A549 (cell line): ENCODE data around the gene KIAA0040. TPM values are rescaled to one million over a fixed set of nuclear protein-coding genes. Genes with fewer than 3 reads are reported as not detected.

ENCODE experiments used
- ATAC-seq, 2 experiments: fragments of 200-7000 bp in 1 of 2; fragments of >200 bp in 1 of 2; cut with Nextera tagmentation in 1 of 2; cut with Tn5 transposase in 1 of 2; 3 replicates each; pipeline versions ENCODE4 v1.8.0 to v1.9.1; 2018 to 2020; ENCODE audit warnings: mild to moderate bottlenecking in 1 of 2, moderate library complexity in 1 of 2
- CTCF ChIA-PET: fragments of 300-600 bp; sonication (Branson Sonifier 250); formaldehyde crosslinking; extraction: SDS; loops from one replicate; lab custom pipeline; 2021; ENCODE audit warnings: antibody characterized with exemption, inconsistent platforms; lab: Yijun Ruan, JAX
- POLR2A ChIA-PET: fragments of 350-600 bp; formaldehyde crosslinking; extraction: SDS; loops from one replicate; lab custom pipeline; 2021; ENCODE audit warnings: antibody characterized with exemption, inconsistent platforms; lab: Yijun Ruan, JAX
- DNase-seq, 2 experiments: peaks; one replicate each; pipeline versions ENCODE4 v3.0.0 to v3.0.0-alpha.2; 2011 to 2016; ENCODE audit warnings: low read depth in 1 of 2, low spot score in 1 of 2
- FAIRE-seq: peaks from 2 replicates; lab custom pipeline; 2011; peaks lifted over from hg19 to GRCh38; lab: Jason Lieb, UNC
- H3K27ac ChIP-seq, 2 experiments: fragments of >200 bp; sonication (Bioruptor Twin); formaldehyde crosslinking; 3 replicates each; pipeline ENCODE4 v1.5.1; 2016 to 2017
- H3K4me1 ChIP-seq: fragments of >200 bp; sonication (Bioruptor Twin); formaldehyde crosslinking; 3 replicates; pipeline ENCODE4 v1.6.1; 2016
- H3K4me2 ChIP-seq: fragments of >200 bp; sonication (Bioruptor Twin); formaldehyde crosslinking; 3 replicates; pipeline ENCODE4 v1.6.1; 2016
- H3K4me3 ChIP-seq: fragments of >200 bp; sonication (Bioruptor Twin); formaldehyde crosslinking; 3 replicates; pipeline ENCODE4 v1.5.1; 2016
- H3K9me3 ChIP-seq: fragments of >200 bp; sonication (Bioruptor Twin); formaldehyde crosslinking; 3 replicates; pipeline ENCODE4 v1.6.1; 2016
- BHLHE40 ChIP-seq: IDR thresholded peaks from 2 replicates; pipeline ENCODE4 v1.6.1; 2012; ENCODE audit warnings: low read depth, low read length, inconsistent platforms
- CEBPB ChIP-seq, 2 experiments: fragments of >200 bp in 1 of 2; sonication (Bioruptor Twin) in 1 of 2; formaldehyde crosslinking in 1 of 2; IDR thresholded peaks; 2 replicates each; pipeline ENCODE4 v1.6.1; 2012 to 2016
- CHD4 ChIP-seq: fragments of 200-600 bp; sonication (generic); IDR thresholded peaks from 2 replicates; pipeline ENCODE4 v1.6.1; 2016; ENCODE audit warnings: antibody characterized with exemption, mild to moderate bottlenecking, borderline replicate concordance
- FOSB ChIP-seq: fragments of 250-450 bp; sonication (Bioruptor Pico); IDR thresholded peaks from 2 replicates; pipeline ENCODE4 v1.5.0; 2020; ENCODE audit warnings: mild to moderate bottlenecking, moderate library complexity
- FOSL2 ChIP-seq, 2 experiments: fragments of 450-650 bp in 1 of 2; fragments of >200 bp in 1 of 2; sonication (Bioruptor Twin) in 1 of 2; formaldehyde crosslinking; IDR thresholded peaks; 2 replicates each; pipeline versions ENCODE4 v1.5.0 to v1.6.1; 2016 to 2020; ENCODE audit warnings: mild to moderate bottlenecking in 1 of 2, moderate library complexity in 1 of 2
- GATA3 ChIP-seq: IDR thresholded peaks from 2 replicates; pipeline ENCODE4 v1.6.1; 2012; ENCODE audit warnings: borderline replicate concordance
- HOXB13 ChIP-seq: fragments of 250-450 bp; sonication (Bioruptor Pico); IDR thresholded peaks from 2 replicates; pipeline ENCODE4 v1.5.0; 2020; ENCODE audit warnings: low read depth, mild to moderate bottlenecking, moderate library complexity
- HOXB5 ChIP-seq: fragments of 250-450 bp; sonication (Bioruptor Pico); IDR thresholded peaks from 2 replicates; pipeline ENCODE4 v1.5.0; 2020; ENCODE audit warnings: mild to moderate bottlenecking, moderate library complexity
- JUN ChIP-seq, 2 experiments: fragments of >200 bp; sonication (Bioruptor Twin); formaldehyde crosslinking; IDR thresholded peaks; 2 replicates in 1 of 2; 3 replicates in 1 of 2; pipeline ENCODE4 v1.6.1; 2016 to 2017
- JUNB ChIP-seq: fragments of >200 bp; sonication (Bioruptor Twin); formaldehyde crosslinking; IDR thresholded peaks from 2 replicates; pipeline ENCODE4 v1.6.1; 2016
- KDM1A ChIP-seq: fragments of 200-600 bp; sonication (generic); IDR thresholded peaks from 2 replicates; pipeline ENCODE4 v1.6.1; 2016; ENCODE audit warnings: low read depth, mild to moderate bottlenecking
- KDM5A ChIP-seq: fragments of 200-600 bp; sonication (generic); IDR thresholded peaks from 2 replicates; pipeline ENCODE4 v1.6.1; 2016; ENCODE audit warnings: antibody characterized with exemption, mild to moderate bottlenecking
- MAZ ChIP-seq: fragments of 150-350 bp; IDR thresholded peaks from 2 replicates; pipeline ENCODE4 v1.6.1; 2014; ENCODE audit warnings: antibody characterized with exemption, low read depth, low read length, borderline replicate concordance
- PBX3 ChIP-seq: IDR thresholded peaks from 2 replicates; pipeline ENCODE4 v1.6.1; 2012
- PHF8 ChIP-seq: fragments of 200-600 bp; sonication (generic); IDR thresholded peaks from 2 replicates; pipeline ENCODE4 v1.6.1; 2016; ENCODE audit warnings: low read depth, mild to moderate bottlenecking, antibody characterized with exemption, moderate library complexity, borderline replicate concordance
- POLR2A ChIP-seq: IDR thresholded peaks from 2 replicates; pipeline ENCODE4 v1.6.1; 2012; ENCODE audit warnings: mild to moderate bottlenecking, low read length
- RAD21 ChIP-seq, 2 experiments: fragments of >200 bp in 1 of 2; sonication (Bioruptor Twin) in 1 of 2; formaldehyde crosslinking in 1 of 2; IDR thresholded peaks in 1 of 2; conservative IDR thresholded peaks in 1 of 2; 2 replicates in 1 of 2; 3 replicates in 1 of 2; pipeline ENCODE4 v1.6.1; 2012 to 2018; ENCODE audit warnings: inconsistent platforms in 1 of 2
- RCOR1 ChIP-seq: fragments of 150-350 bp; IDR thresholded peaks from 2 replicates; pipeline ENCODE4 v1.6.1; 2014; ENCODE audit warnings: antibody characterized with exemption, low read length, low read depth
- TFCP2L1 ChIP-seq: fragments of 250-450 bp; sonication (Bioruptor Pico); IDR thresholded peaks from 2 replicates; pipeline ENCODE4 v1.5.0; 2021; ENCODE audit warnings: mild to moderate bottlenecking
- ZFP36 ChIP-seq: fragments of 450-650 bp; IDR thresholded peaks from 2 replicates; pipeline ENCODE4 v1.6.1; 2014; ENCODE audit warnings: borderline replicate concordance; ENCODE audit not compliant: partially characterized antibody
- ZNF302 ChIP-seq: fragments of 250-450 bp; sonication (Bioruptor Pico); IDR thresholded peaks from 2 replicates; pipeline ENCODE4 v1.9.0; 2021; ENCODE audit warnings: inconsistent platforms, mild to moderate bottlenecking, moderate library complexity
- WGBS: methylation state at CpG from one replicate; pipeline ENCODE4 v1.1.6; 2017; ENCODE audit errors: missing lambda C conversion rate; 5-methylcytosine and 5-hydroxymethylcytosine counted together
- polyA plus RNA-seq, 4 experiments: library from polyadenylated mRNA; depleted of rRNA in 3 of 4; stranded (reverse); fragments of >200 nt; fragmentation: RNase III in 1 of 4; extraction: RNeasy Plus Mini Kit Qiagen cat#74134 plus additional on column Dnase treatment in 1 of 4; gene quantifications; 2 replicates in 3 of 4; 3 replicates in 1 of 4; pipeline ENCODE4 v1.2.3, GENCODE V29; 2011 to 2017
- TF ChIP-seq, protein P1 (sequence below): fragments of >200 bp; sonication (Bioruptor Twin); formaldehyde crosslinking; IDR thresholded peaks from 3 replicates; pipeline ENCODE4 v1.6.1; 2016
- TF ChIP-seq, protein P2 (sequence below): fragments of 200-600 bp; sonication (generic); IDR thresholded peaks from 2 replicates; pipeline ENCODE4 v1.6.1; 2016; ENCODE audit warnings: antibody characterized with exemption, mild to moderate bottlenecking, moderate library complexity
- TF ChIP-seq, protein P3 (sequence below): fragments of >200 bp; sonication (Bioruptor Twin); formaldehyde crosslinking; IDR thresholded peaks from 2 replicates; pipeline ENCODE4 v1.6.1; 2016

KIAA0040 gene
- polyA plus RNA-seq, 2 of the 4 experiments (the other 2 are of a cell fraction): 0.21 to 1.1 TPM

- CTCF ChIA-PET: no interaction called here
- FAIRE-seq: no peak
- DNase-seq: no peak
- no peak for ATAC-seq
- H3K4me3 ChIP-seq: no peak overlapping the region
- H3K4me2 ChIP-seq: no peak overlapping the region
- H3K9me3 ChIP-seq: no peaks in the 10 kb centered on the region
- no peaks in the 10 kb centered on the region for H3K4me1 ChIP-seq
- WGBS: 33% methylated on average over 11 of the region's 11 CpGs
- no peak overlapping the region for H3K27ac ChIP-seq
- TF ChIP-seq, protein P1, sequence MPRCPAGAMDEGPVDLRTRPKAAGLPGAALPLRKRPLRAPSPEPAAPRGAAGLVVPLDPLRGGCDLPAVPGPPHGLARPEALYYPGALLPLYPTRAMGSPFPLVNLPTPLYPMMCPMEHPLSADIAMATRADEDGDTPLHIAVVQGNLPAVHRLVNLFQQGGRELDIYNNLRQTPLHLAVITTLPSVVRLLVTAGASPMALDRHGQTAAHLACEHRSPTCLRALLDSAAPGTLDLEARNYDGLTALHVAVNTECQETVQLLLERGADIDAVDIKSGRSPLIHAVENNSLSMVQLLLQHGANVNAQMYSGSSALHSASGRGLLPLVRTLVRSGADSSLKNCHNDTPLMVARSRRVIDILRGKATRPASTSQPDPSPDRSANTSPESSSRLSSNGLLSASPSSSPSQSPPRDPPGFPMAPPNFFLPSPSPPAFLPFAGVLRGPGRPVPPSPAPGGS: no peak
- TF ChIP-seq CEBPB (IDR thresholded peaks at IDR 0.05): no peak
- TF ChIP-seq RCOR1: no peak
- TF ChIP-seq, protein P2, sequence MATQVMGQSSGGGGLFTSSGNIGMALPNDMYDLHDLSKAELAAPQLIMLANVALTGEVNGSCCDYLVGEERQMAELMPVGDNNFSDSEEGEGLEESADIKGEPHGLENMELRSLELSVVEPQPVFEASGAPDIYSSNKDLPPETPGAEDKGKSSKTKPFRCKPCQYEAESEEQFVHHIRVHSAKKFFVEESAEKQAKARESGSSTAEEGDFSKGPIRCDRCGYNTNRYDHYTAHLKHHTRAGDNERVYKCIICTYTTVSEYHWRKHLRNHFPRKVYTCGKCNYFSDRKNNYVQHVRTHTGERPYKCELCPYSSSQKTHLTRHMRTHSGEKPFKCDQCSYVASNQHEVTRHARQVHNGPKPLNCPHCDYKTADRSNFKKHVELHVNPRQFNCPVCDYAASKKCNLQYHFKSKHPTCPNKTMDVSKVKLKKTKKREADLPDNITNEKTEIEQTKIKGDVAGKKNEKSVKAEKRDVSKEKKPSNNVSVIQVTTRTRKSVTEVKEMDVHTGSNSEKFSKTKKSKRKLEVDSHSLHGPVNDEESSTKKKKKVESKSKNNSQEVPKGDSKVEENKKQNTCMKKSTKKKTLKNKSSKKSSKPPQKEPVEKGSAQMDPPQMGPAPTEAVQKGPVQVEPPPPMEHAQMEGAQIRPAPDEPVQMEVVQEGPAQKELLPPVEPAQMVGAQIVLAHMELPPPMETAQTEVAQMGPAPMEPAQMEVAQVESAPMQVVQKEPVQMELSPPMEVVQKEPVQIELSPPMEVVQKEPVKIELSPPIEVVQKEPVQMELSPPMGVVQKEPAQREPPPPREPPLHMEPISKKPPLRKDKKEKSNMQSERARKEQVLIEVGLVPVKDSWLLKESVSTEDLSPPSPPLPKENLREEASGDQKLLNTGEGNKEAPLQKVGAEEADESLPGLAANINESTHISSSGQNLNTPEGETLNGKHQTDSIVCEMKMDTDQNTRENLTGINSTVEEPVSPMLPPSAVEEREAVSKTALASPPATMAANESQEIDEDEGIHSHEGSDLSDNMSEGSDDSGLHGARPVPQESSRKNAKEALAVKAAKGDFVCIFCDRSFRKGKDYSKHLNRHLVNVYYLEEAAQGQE: no peak
- TF ChIP-seq HOXB5 (CRISPR knock-in tag): no peak
- POLR2A ChIA-PET: no interaction called here
Measured at GRCh38 chr1:175220853-175221556, 28.4 kb upstream of the KIAA0040 start.

DNA sequence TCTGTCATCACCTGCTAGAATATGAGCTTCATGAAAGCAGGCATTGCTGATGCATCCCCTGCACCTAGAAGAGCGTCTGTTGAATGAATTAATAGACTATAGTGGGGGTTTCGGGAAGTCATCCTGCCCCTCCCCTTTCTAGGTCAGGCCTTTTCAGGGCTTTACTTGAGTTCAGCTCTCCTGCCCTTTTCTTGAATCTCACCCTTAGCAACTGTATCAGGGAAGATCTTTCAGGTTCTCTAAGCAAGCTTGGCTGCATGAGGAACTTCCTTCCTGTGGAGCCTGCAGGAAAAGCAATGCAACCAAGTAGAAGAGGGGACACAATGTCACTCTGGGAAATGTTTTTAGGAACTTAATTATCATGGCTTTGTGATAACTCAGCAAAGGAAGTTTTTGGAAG lies 27.2 kb upstream of the KIAA0040 start:
- no peak for FAIRE-seq
- WGBS: 72% methylated on average over 2 of the region's 2 CpGs

GRCh38 chr1:175218786-175219434 lies 26.3 kb upstream of the KIAA0040 start:
- no peak overlapping the region for H3K4me2 ChIP-seq
- FAIRE-seq (no peak), DNase-seq (no peak)
- TF ChIP-seq TFCP2L1 (CRISPR knock-in tag) (no peak), POLR2A (no peak), ZNF302 (no peak), FOSL2 (IDR thresholded peaks at IDR 0.05) (no peak), FOSL2 (CRISPR knock-in tag; IDR thresholded peaks at IDR 0.05) (no peak), CEBPB (IDR thresholded peaks at IDR 0.05) (no peak), ZFP36 (no peak), RAD21 (conservative IDR thresholded peaks at IDR 0.05 in 1 of 2, IDR thresholded peaks at IDR 0.05 in 1 of 2) (no peak), JUNB (no peak), PBX3 (no peak), JUN (IDR thresholded peaks at IDR 0.05) (no peak), CHD4 (no peak), BHLHE40 (no peak), MAZ (no peak), GATA3 (no peak), KDM1A (no peak)
- TF ChIP-seq, protein P3, sequence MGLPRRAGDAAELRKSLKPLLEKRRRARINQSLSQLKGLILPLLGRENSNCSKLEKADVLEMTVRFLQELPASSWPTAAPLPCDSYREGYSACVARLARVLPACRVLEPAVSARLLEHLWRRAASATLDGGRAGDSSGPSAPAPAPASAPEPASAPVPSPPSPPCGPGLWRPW: no peak

More for the DNA sequence above, 27.2 kb upstream of the KIAA0040 start:
- CTCF ChIA-PET: no interaction called here
- H3K4me2 ChIP-seq: no peak overlapping the region
- POLR2A ChIA-PET: no interaction called here
- DNase-seq: no peak
- no peaks in the 10 kb centered on the region for H3K9me3 ChIP-seq
- H3K4me1 ChIP-seq: no peaks in the 10 kb centered on the region
- no peak overlapping the region for H3K27ac ChIP-seq
- H3K4me3 ChIP-seq: no peak overlapping the region
- TF ChIP-seq PHF8 (no peak), KDM5A (no peak), POLR2A (no peak), PBX3 (no peak), HOXB13 (no peak), MAZ (no peak), FOSB (CRISPR knock-in tag) (no peak)
- TF ChIP-seq, protein P3: no peak
- ATAC-seq: no peak

More at GRCh38 chr1:175218786-175219434, 26.3 kb upstream of the KIAA0040 start:
- H3K4me1 ChIP-seq: no peaks in the 10 kb centered on the region
- WGBS: 43% methylated on average over 5 of the region's 5 CpGs
- H3K27ac ChIP-seq: no peak overlapping the region
- CTCF ChIA-PET: no interaction called here
- H3K4me3 ChIP-seq: no peak overlapping the region
- POLR2A ChIA-PET: no interaction called here
- no peaks in the 10 kb centered on the region for H3K9me3 ChIP-seq
- no peak for ATAC-seq
